NOMO-1 treated with dmso at 0.1 percent for 144 hours (cell line): Measurements from ENCODE around the gene ACER3.
"Not testable (repeated sequence)": the region's sequence is repeated elsewhere in the genome, so short reads cannot be mapped to it uniquely, and the experiment has no call there.

Experiments
- DNase-seq: peaks from one replicate; lab custom pipeline; 2025; ENCODE audit not compliant: unreplicated experiment; lab: John Stamatoyannopoulos, UW

Gene ACER3

GRCh38 chr11:77037057-77037456 lies 176.3 kb downstream of the ACER3 start:
- no peak for DNase-seq

DNA sequence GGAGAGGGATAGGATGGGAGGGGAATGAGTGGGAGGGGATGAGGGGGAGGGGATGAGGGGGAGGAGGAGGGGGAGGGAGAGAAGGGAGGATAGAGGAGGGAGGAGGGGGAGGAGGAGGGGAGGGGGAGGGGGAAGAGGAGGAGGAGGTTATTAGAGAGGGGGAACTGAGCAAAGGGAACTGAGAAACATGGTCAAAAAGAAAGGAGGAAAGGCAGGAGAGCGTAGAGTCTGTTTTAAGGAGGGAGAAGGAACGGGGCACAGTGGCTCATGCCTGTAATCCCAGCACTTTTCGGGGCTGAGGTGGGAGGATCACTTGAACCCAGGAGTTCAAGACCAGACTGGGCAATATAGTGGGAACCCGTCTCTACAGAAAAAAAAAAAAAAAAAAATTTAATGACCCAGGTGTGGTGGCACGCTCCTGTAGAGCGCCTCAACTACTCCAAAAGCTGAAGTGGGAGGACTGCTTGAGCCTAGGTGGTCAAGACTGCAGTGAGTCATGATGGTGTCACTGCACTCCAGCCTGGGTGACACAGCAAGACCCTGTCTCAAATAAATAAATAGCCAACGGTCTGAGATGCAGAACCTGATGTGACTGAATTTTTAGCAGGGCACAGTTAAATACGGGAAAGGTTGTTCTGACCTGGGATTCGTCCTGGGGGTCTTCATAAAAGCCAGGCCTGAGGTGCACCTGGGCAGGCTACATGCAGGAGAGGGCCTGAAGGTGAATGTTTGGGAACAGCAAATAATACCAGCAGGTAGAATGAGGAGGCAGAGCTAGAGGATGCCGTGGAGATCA lies 177.5 kb downstream of the ACER3 start:
- no peak for DNase-seq

DNA sequence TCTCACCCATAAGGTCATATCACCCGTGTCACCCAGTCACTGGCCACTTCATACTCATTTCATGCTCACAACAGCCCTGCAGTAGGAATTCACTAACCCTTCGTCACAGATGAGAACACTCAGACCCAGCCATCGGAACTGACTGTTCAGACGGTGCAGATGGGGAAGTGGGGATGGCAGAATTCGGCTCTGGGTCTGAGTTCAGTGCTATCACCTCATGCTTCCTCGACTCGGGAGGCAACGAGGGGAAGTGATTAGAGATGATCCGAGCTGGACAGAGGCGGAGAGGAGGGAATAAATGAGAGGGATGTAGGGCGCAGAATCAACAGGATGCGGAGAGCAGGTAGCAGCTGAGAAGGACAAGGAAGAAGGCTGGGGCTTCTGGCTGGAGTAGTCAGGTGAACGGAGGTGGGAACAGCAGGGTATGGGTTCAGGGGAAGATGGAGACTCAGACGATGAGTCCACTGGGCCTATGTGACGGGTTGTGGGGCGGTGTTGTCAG lies 178.2 kb downstream of the ACER3 start:
- peak; percentile 12 for DNase-seq

DNA sequence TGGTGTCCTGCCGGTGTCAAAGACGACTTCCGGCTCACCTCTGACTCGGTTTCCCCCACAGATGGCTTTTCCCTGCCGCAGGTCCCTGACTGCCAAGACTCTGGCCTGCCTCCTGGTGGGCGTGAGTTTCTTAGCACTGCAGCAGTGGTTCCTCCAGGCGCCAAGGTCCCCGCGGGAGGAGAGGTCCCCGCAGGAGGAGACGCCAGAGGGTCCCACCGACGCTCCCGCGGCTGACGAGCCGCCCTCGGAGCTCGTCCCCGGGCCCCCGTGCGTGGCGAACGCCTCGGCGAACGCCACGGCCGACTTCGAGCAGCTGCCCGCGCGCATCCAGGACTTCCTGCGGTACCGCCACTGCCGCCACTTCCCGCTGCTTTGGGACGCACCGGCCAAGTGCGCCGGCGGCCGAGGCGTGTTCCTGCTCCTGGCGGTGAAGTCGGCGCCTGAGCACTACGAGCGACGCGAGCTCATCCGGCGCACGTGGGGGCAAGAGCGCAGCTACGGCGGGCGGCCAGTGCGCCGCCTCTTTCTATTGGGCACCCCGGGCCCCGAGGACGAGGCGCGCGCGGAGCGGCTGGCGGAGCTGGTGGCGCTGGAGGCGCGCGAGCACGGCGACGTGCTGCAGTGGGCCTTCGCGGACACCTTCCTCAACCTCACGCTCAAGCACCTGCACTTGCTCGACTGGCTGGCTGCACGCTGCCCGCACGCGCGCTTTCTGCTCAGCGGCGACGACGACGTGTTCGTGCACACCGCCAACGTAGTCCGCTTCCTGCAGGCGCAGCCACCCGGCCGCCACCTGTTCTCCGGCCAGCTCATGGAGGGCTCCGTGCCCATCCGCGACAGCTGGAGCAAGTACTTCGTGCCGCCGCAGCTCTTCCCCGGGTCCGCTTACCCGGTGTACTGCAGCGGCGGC lies 179.0 kb downstream of the ACER3 start:
- no peak for DNase-seq

DNA sequence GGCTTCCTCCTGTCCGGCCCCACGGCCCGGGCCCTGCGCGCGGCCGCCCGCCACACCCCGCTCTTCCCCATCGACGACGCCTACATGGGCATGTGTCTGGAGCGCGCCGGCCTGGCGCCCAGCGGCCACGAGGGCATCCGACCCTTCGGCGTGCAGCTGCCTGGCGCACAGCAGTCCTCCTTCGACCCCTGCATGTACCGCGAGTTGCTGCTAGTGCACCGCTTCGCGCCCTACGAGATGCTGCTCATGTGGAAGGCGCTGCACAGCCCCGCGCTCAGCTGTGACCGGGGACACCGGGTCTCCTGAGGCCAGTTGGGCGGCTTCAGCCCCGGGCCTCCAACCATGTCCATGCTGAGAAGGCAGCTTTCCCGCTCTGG lies 179.7 kb downstream of the ACER3 start:
- no peak for DNase-seq

DNA sequence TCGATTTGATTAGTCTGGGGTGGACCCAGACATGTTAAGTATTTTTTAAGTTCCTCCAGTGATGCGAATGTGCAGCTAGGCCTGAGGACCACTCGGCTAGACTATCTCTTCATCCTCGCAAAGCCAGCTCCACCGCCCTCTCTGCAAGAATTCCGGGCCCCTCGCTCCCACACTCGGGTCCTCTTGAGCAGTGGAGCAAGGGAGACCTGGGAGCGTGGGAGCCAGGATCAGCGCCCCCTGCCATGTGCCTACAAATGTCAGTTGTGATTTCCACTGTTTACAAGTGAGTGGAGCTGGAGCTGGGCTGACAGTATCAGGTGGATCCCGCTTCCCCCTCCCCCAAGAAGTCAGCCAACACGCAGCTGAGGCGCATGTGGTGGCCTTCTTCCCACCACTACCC lies 180.2 kb downstream of the ACER3 start:
- DNase-seq: no peak

GRCh38 chr11:77042111-77042726 lies 181.5 kb downstream of the ACER3 start:
- no peak for DNase-seq

DNA sequence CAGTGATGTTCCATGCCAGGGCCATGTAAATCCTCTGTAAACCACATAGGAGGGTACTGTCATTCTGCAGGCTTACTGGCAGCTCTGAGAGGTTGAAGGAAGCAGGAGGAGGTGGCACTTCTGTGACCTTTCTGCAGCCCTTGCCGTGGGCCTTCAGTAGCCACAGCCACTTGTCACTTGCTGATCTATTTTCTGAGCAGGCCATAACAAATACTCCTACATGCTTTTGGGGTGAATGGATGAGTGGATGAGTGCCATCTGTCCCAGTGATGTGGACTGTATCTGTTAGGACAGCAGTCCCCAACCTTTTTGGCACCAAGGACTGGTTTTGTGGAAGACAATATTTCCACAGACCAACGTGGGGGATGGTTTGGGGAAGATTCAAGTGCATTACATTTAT lies 183.6 kb downstream of the ACER3 start:
- DNase-seq: no peak

DNA sequence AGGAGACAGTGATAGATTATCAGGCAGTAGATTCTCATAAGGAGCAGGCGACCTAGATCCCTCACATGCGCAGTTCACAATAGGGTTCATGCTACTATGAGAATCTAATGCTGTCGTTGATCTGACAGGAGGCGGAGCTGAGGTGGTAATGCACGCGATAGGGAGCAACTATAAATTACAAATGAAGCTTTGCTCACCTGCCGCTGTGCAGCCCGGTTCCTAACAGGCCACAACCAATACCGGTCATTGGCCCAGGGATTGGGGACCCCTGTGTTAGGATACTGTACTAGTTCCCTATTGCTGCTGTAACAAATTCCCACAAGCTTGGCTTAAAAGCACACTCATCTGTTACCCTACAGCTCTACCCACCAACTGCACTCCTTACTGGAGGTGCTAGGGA lies 184.2 kb downstream of the ACER3 start:
- no peak for DNase-seq

GRCh38 chr11:77046060-77046501 lies 185.4 kb downstream of the ACER3 start:
- no peak for DNase-seq

DNA sequence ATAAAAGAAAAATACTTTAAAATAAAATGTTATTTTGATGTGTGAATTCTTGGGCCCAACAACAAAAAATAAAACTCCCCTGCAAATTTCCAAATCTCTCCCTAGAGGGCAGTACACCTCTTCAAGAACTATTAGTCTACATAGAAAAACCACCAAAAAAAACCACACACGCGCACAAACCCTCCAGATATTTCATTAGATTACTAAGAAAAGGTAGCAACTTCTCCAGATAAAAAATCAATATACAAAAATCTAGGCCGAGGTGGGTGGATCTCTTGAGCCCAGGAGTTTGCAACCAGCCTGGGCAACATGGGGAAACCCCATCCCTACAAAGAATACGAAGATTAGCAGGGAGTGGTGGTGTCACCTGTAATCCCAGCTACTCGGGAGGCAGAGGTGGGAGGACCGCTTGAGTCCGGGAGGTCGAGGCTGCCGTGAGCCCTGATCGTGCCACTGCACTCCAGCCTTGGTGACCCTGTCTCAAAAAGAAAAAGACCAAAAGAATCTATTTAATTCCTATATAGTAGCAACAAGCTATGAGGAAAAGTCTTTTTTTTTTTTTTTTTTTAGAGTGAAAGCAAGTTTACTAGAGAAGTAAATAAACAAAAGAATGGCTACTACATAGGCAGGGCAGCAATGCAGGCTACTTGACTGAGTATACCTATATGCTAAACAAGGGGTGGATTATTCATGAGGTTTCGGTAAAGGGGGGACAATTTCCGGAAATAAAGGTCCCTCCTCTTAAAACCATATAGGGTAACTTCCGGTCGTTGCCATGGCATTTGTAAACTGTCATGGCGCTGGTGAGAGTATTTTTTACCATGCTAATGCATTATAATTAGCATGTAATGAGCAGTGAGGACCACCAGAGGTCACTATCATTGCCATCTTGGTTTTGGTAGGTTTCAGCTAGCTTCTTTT lies 186.5 kb downstream of the ACER3 start:
- peak; percentile 76 for DNase-seq

DNA sequence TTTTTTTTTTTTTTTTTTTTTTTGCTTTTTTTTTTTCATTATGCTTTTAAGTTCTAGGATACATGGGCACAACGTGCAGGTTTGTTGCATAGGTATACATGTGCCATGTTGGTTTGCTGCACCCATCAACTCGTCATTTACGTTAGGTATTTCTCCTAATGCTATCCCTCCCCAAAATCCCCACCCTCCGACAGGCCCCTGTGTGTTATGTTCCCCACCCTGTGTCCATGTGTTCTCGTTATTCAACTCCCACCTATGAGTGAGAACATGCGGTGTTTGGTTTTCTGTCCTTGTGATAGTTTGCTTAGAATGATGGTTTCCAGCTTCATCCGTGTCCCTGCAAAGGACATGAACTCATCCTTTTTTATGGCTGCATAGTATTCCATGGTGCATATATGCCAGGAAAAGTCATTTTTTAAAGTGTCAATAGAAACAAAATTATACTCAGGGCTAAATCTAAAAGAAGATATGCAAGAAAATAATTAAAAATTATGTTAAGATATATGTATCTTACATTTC lies 187.3 kb downstream of the ACER3 start:
- DNase-seq: not testable (repeated sequence)

- no peak for DNase-seq
These were observed 188.3 kb downstream of the ACER3 start for GRCh38 chr11:77049026-77049425.

GRCh38 chr11:77051511-77051910 lies 190.8 kb downstream of the ACER3 start:
- DNase-seq: no peak

DNA sequence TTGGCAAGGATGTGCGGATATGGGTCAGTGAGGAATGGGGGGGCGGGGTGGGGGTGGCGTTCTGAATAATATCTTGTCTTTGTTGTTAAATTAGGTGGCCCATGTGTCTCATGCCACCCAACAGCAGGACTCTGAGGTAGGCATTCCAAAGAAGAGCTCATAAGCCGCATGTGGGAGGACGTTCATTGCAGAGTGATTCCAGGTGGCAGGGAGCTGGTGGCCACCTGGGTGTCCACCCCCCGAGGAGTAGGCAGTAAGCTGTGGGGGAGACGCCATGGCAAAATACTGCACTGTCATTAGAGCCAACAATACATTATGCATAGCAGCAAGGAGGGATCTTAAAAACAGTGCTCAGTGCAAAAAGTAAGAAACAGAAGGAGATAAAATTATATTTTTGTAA lies 191.8 kb downstream of the ACER3 start:
- DNase-seq: no peak

DNA sequence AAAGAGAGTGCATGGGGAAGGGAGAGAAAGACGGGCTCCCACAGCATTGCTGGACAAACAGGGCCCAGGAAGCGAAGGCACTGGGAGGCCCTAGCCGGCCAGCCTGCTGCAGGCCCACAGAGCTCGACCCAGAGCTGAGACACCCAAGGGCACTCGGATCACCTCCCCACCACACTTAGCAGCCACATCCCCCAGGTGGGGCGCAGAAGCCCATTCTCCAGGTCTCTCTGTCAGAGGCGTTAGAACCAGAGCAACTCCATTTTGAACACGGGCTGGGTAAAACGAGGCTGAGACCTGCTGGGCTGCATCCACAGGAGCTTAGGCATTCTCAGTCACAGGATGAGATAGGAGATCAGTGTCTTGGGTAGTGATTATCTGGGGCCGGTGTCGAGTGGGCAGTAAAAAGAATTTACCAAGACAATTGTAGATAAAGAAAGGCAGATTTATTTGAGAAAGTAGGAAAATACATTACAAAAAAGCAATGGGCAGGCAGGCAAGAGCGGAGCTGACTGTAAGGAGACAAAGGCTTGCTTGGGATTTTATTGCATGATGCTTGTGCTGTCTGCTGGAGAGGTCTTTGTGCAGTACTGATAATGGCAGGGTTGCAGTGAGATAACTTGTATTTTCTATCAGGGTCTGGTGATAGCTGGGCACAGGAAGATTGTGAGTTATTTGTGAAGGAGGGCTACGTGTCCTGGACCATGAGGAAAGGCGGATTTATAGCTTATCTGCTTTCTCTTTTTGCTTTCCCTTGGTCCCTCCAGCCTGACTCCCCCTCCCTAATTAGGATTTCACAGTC lies 192.7 kb downstream of the ACER3 start:
- DNase-seq: no peak

DNA sequence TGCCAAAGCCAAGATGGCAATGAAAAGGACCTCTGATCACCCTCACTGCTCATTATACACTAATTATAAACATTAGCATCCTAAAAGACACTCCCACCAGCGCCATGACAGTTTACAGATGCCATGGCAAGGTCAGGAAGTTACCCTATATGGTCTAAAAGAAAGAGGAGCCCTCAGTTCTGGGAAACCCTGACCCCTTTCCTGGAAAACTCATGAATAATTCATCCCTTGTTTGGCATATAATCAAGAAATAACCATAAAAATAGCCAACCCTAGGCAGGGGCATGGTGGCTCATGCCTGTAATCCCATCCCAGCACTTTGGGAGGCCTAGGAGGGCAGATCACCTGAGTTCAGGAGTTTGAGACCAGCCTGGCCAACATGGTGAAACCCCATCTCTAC lies 193.4 kb downstream of the ACER3 start:
- DNase-seq: no peak

- DNase-seq: no peak
These were observed 194.4 kb downstream of the ACER3 start for GRCh38 chr11:77055101-77055561.

DNA sequence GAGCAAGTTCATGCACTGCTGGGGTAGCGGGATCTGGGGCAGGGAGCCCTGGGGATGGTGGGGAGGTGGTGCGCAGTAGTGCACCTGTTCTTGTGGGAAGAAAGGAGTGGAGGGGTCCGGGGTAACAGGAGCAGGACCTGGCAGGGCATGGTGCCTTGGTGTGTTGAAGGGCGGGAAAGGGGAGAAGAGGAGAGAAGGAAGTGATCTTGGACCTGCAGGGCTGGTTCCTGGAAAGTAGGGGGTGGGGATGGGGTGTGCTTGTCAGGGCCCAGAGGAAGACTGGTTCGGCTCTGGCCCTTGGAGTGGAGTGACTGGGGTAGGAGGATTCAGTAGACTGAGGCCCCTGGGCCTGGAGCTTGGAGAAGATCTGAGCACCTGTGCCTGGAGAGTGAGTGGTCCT lies 195.2 kb downstream of the ACER3 start:
- no peak for DNase-seq
